Tibial nerve (tissue), 4 donors: ENCODE measurements around the gene LONRF3.

ENCODE experiments used
- CTCF ChIP-seq, 5 experiments: fragments of 200-600 bp in 3 of 5; fragments of 450-650 bp in 2 of 5; sonication (generic) in 3 of 5; IDR thresholded peaks; one replicate each; pipeline ENCODE4 v1.5.1; 2016 to 2019; ENCODE audit warnings: antibody characterized with exemption in 5 of 5, mild to moderate bottlenecking in 3 of 5, moderate library complexity in 2 of 5
- EP300 ChIP-seq, 2 donors: sonication (generic); formaldehyde crosslinking; IDR thresholded peaks; one replicate each; pipeline ENCODE4 v1.6.1; 2017; ENCODE audit warnings: antibody characterized with exemption in 2 of 2, mild to moderate bottlenecking in 1 of 2

- TF ChIP-seq CTCF (IDR thresholded peaks at IDR 0.05) (no peak), EP300 (IDR thresholded peaks at IDR 0.05) (no peak)
These were observed 3.0 kb downstream of the LONRF3 start for GRCh38 chrX:118977424-118977823.
